ENCODE measurements around the gene SMAD6. TPM values are rescaled to one million over a fixed set of nuclear protein-coding genes. Genes with fewer than 3 reads are reported as not detected.

Gene SMAD6
- total RNA-seq, 4 donors from 2014 or later: 9.2 to 68.8 (median 12.4) TPM

GRCh38 chr15:66655997-66656396 is 46.0 kb upstream of the SMAD6 start:
- TF ChIP-seq CTCF (IDR thresholded peaks at IDR 0.05; ENCODE audit: low read depth): no peak

- no peak for TF ChIP-seq CTCF (IDR thresholded peaks at IDR 0.05; ENCODE audit: low read depth)
These were observed 44.6 kb upstream of the SMAD6 start for GRCh38 chr15:66657185-66658020.

GRCh38 chr15:66658044-66658443 is 44.0 kb upstream of the SMAD6 start:
- TF ChIP-seq CTCF (IDR thresholded peaks at IDR 0.05; ENCODE audit: low read depth): no peak

GRCh38 chr15:66658855-66659254 is 43.2 kb upstream of the SMAD6 start:
- TF ChIP-seq CTCF (IDR thresholded peaks at IDR 0.05; ENCODE audit: low read depth): no peak

GRCh38 chr15:66659384-66659783 is 42.7 kb upstream of the SMAD6 start:
- TF ChIP-seq CTCF (IDR thresholded peaks at IDR 0.05; ENCODE audit: low read depth): no peak

- TF ChIP-seq CTCF (IDR thresholded peaks at IDR 0.05; ENCODE audit: low read depth): no peak
These were observed 40.5 kb upstream of the SMAD6 start for GRCh38 chr15:66661432-66662096.

GRCh38 chr15:66662522-66662921 is 39.5 kb upstream of the SMAD6 start:
- TF ChIP-seq CTCF (IDR thresholded peaks at IDR 0.05; ENCODE audit: low read depth): no peak
